ENCODE results near the gene ZNF148. TPM values are rescaled to one million over a fixed set of nuclear protein-coding genes. Genes with fewer than 3 reads are reported as not detected.

ZNF148 gene
- total RNA-seq, 4 donors from 2014 or later = 64.2 to 86.7 (median 75.3) TPM

GRCh38 chr3:125231895-125232294 lies 143.2 kb downstream of the ZNF148 start:
- H3K27ac ChIP-seq = no peak overlapping the region
- intact Hi-C loops (cut with DNase I) = no loop called here
- TF ChIP-seq POLR2A (IDR thresholded peaks at IDR 0.05) (no peak), CTCF (IDR thresholded peaks at IDR 0.05) (no peak)
- H3K4me3 ChIP-seq (replicated peaks in 1 of 3) = no peak overlapping the region
- H3K36me3 ChIP-seq = peaks cover 0 to 6% of the 10 kb centered on the region in 2 donors
- no peak for DNase-seq
- H3K9me3 ChIP-seq = no peaks in the 10 kb centered on the region
- WGBS, 2 donors = 91 to 98% methylated on average over 3 of the region's 3 CpGs
- no peaks in the 10 kb centered on the region for H3K27me3 ChIP-seq
- H3K4me1 ChIP-seq = peaks cover 9 to 15% of the 10 kb centered on the region in 2 donors

GRCh38 chr3:125229707-125230106 lies 145.4 kb downstream of the ZNF148 start:
- H3K36me3 ChIP-seq = peaks cover 0 to 6% of the 10 kb centered on the region in 2 donors
- no peak for DNase-seq
- intact Hi-C loops (cut with DNase I) = no loop called here
- no peak overlapping the region for H3K4me3 ChIP-seq (replicated peaks in 1 of 3)
- no peaks in the 10 kb centered on the region for H3K9me3 ChIP-seq
- WGBS, 2 donors = 92 to 96% methylated on average over 1 of the region's 1 CpG
- peak overlapping the region in 1 of 3 donors; percentile 38 for H3K27ac ChIP-seq
- peaks cover 0 to 10% of the 10 kb centered on the region in 2 donors for H3K4me1 ChIP-seq
- no peaks in the 10 kb centered on the region for H3K27me3 ChIP-seq
- TF ChIP-seq POLR2A (IDR thresholded peaks at IDR 0.05) (no peak), CTCF (IDR thresholded peaks at IDR 0.05) (no peak)

GRCh38 chr3:125229168-125229567 lies 146.0 kb downstream of the ZNF148 start:
- TF ChIP-seq POLR2A (IDR thresholded peaks at IDR 0.05) (no peak), CTCF (IDR thresholded peaks at IDR 0.05) (no peak)
- no peaks in the 10 kb centered on the region for H3K9me3 ChIP-seq
- peak overlapping the region in 1 of 3 donors; percentile 38 for H3K27ac ChIP-seq
- peaks cover 0 to 6% of the 10 kb centered on the region in 2 donors for H3K36me3 ChIP-seq
- H3K4me1 ChIP-seq = peaks cover 0 to 10% of the 10 kb centered on the region in 2 donors
- no peaks in the 10 kb centered on the region for H3K27me3 ChIP-seq
- intact Hi-C loops (cut with DNase I) = no loop called here
- DNase-seq = no peak
- WGBS, 2 donors = 68 to 74% methylated on average over 7 of the region's 7 CpGs
- no peak overlapping the region for H3K4me3 ChIP-seq (replicated peaks in 1 of 3)

- 86 to 87% methylated on average over 3 of the region's 3 CpGs for WGBS, 2 donors
- no peaks in the 10 kb centered on the region for H3K36me3 ChIP-seq
- H3K27ac ChIP-seq = no peak overlapping the region
- TF ChIP-seq CTCF (IDR thresholded peaks at IDR 0.05) = no peak
- no peak for TF ChIP-seq POLR2A (IDR thresholded peaks at IDR 0.05)
- DNase-seq = no peak
- no peaks in the 10 kb centered on the region for H3K9me3 ChIP-seq
- intact Hi-C loops (cut with DNase I) = no loop called here
- no peak overlapping the region for H3K4me3 ChIP-seq (replicated peaks in 1 of 3)
- H3K4me1 ChIP-seq = peaks cover 0 to 3% of the 10 kb centered on the region in 2 donors
- H3K27me3 ChIP-seq = no peaks in the 10 kb centered on the region
Measured at GRCh38 chr3:125221831-125222230, 153.3 kb downstream of the ZNF148 start.

- Histone ChIP-seq H3K4me3 (replicated peaks in 1 of 3) (no peak overlapping the region), H3K27ac (no peak overlapping the region), H3K27me3 (no peaks in the 10 kb centered on the region), H3K9me3 (no peaks in the 10 kb centered on the region), H3K36me3 (no peaks in the 10 kb centered on the region), H3K4me1 (peaks cover 0 to 3% of the 10 kb centered on the region in 2 donors)
- WGBS, 2 donors = 75 to 85% methylated on average over 7 of the region's 7 CpGs
- no peak for DNase-seq
- TF ChIP-seq CTCF (IDR thresholded peaks at IDR 0.05) (no peak), POLR2A (IDR thresholded peaks at IDR 0.05) (no peak)
- intact Hi-C loops (cut with DNase I) = no loop called here
Measured at GRCh38 chr3:125220727-125221429, 154.2 kb downstream of the ZNF148 start.
